ENCODE measurements around the gene HDAC11. TPM values are rescaled to one million over a fixed set of nuclear protein-coding genes. Genes with fewer than 3 reads are reported as not detected.

Gene HDAC11
- total RNA-seq, 2 donors from 2014 or later = 3.7 TPM

GRCh38 chr3:13538520-13539291 is 58.6 kb downstream of the HDAC11 start:
- H3K36me3 Mint-ChIP-seq = peaks cover 6 to 7% of the 10 kb centered on the region in 2 donors

GRCh38 chr3:13539292-13539638 is 59.2 kb downstream of the HDAC11 start:
- H3K36me3 Mint-ChIP-seq = peaks cover 6 to 7% of the 10 kb centered on the region in 2 donors
- no peak for DNase-seq (ENCODE audit: low spot score in 2 of 2)
- peaks cover 0 to 19% of the 10 kb centered on the region in 2 donors for H3K9me3 Mint-ChIP-seq
- no peak for ATAC-seq
- no peak overlapping the region for H3K27ac Mint-ChIP-seq

More at GRCh38 chr3:13538520-13539291, 58.6 kb downstream of the HDAC11 start:
- no peak overlapping the region for H3K27ac Mint-ChIP-seq
- H3K9me3 Mint-ChIP-seq = peaks cover 0 to 18% of the 10 kb centered on the region in 2 donors
- DNase-seq (ENCODE audit: low spot score in 2 of 2) (no peak), ATAC-seq (no peak)

GRCh38 chr3:13539671-13540070 is 59.6 kb downstream of the HDAC11 start:
- H3K9me3 Mint-ChIP-seq = peaks cover 0 to 19% of the 10 kb centered on the region in 2 donors
- H3K27ac Mint-ChIP-seq = no peak overlapping the region
- ATAC-seq (no peak), DNase-seq (ENCODE audit: low spot score in 2 of 2) (no peak)
- H3K36me3 Mint-ChIP-seq = peaks cover 6 to 7% of the 10 kb centered on the region in 2 donors

GRCh38 chr3:13540297-13540995 is 60.3 kb downstream of the HDAC11 start:
- H3K36me3 Mint-ChIP-seq = peaks cover 6 to 7% of the 10 kb centered on the region in 2 donors
- peaks cover 0 to 19% of the 10 kb centered on the region in 2 donors for H3K9me3 Mint-ChIP-seq
- ATAC-seq (no peak), DNase-seq (ENCODE audit: low spot score in 2 of 2) (no peak)
- H3K27ac Mint-ChIP-seq = no peak overlapping the region

- H3K36me3 Mint-ChIP-seq = peaks cover 3 to 7% of the 10 kb centered on the region in 2 donors
- no peak for DNase-seq (ENCODE audit: low spot score in 2 of 2)
- ATAC-seq = no peak
- H3K27ac Mint-ChIP-seq = no peak overlapping the region
- peaks cover 0 to 19% of the 10 kb centered on the region in 2 donors for H3K9me3 Mint-ChIP-seq
Observed at GRCh38 chr3:13541691-13542090, 61.6 kb downstream of the HDAC11 start.

- Mint-ChIP-seq H3K9me3 (peaks cover 0 to 18% of the 10 kb centered on the region in 2 donors), H3K36me3 (peaks cover 0 to 7% of the 10 kb centered on the region in 2 donors), H3K27ac (no peak overlapping the region)
- no peak for ATAC-seq
- no peak for DNase-seq (ENCODE audit: low spot score in 2 of 2)
Observed at GRCh38 chr3:13542142-13542541, 62.0 kb downstream of the HDAC11 start.

GRCh38 chr3:13543253-13543652 is 63.1 kb downstream of the HDAC11 start:
- Mint-ChIP-seq H3K27ac (no peak overlapping the region), H3K9me3 (peaks cover 0 to 15% of the 10 kb centered on the region in 2 donors), H3K36me3 (peaks cover 0 to 7% of the 10 kb centered on the region in 2 donors)
- ATAC-seq = no peak
- no peak for DNase-seq (ENCODE audit: low spot score in 2 of 2)

GRCh38 chr3:13544293-13544831 is 64.3 kb downstream of the HDAC11 start:
- Mint-ChIP-seq H3K36me3 (peaks cover 0 to 7% of the 10 kb centered on the region in 2 donors), H3K9me3 (peaks cover 0 to 15% of the 10 kb centered on the region in 2 donors), H3K27ac (peak overlapping the region in 1 of 2 donors; percentile 57)
- DNase-seq (ENCODE audit: low spot score in 2 of 2) (peak; percentile 65 to 72), ATAC-seq (peak; percentile 96 to 97)

GRCh38 chr3:13544951-13545651 is 65.0 kb downstream of the HDAC11 start:
- H3K9me3 Mint-ChIP-seq = peaks cover 0 to 15% of the 10 kb centered on the region in 2 donors
- H3K36me3 Mint-ChIP-seq = peaks cover 5 to 7% of the 10 kb centered on the region in 2 donors
- DNase-seq (ENCODE audit: low spot score in 2 of 2) (no peak), ATAC-seq (no peak)
- peak overlapping the region in 1 of 2 donors; percentile 57 for H3K27ac Mint-ChIP-seq

GRCh38 chr3:13545952-13546454 is 65.9 kb downstream of the HDAC11 start:
- ATAC-seq = no peak
- H3K27ac Mint-ChIP-seq = no peak overlapping the region
- H3K36me3 Mint-ChIP-seq = peaks cover 2 to 5% of the 10 kb centered on the region in 2 donors

GRCh38 chr3:13546667-13547171 is 66.6 kb downstream of the HDAC11 start:
- DNase-seq (ENCODE audit: low spot score in 2 of 2) = no peak
- H3K27ac Mint-ChIP-seq = no peak overlapping the region
- H3K36me3 Mint-ChIP-seq = peaks cover 0 to 5% of the 10 kb centered on the region in 2 donors
- no peak for ATAC-seq
- peaks cover 0 to 9% of the 10 kb centered on the region in 2 donors for H3K9me3 Mint-ChIP-seq

More at GRCh38 chr3:13545952-13546454, 65.9 kb downstream of the HDAC11 start:
- peaks cover 0 to 11% of the 10 kb centered on the region in 2 donors for H3K9me3 Mint-ChIP-seq
- no peak for DNase-seq (ENCODE audit: low spot score in 2 of 2)

GRCh38 chr3:13547591-13548371 is 67.7 kb downstream of the HDAC11 start:
- Mint-ChIP-seq H3K36me3 (peaks cover 0 to 5% of the 10 kb centered on the region in 2 donors), H3K9me3 (peaks cover 0 to 4% of the 10 kb centered on the region in 2 donors)
- no peak for ATAC-seq

GRCh38 chr3:13548696-13549622 is 68.9 kb downstream of the HDAC11 start, which contains the start of gene FBLN2:
Gene FBLN2, plus strand, starts transcription at chr3:13549125. Its CDS starts 21,231 bp downstream, at chr3:13570356.
- DNase-seq (ENCODE audit: low spot score in 2 of 2) (peak in 1 of 2 donors; percentile 23), ATAC-seq (peak in 1 of 2 donors; percentile 39)
- peaks cover 0 to 5% of the 10 kb centered on the region in 2 donors for H3K36me3 Mint-ChIP-seq
- H3K27ac Mint-ChIP-seq = no peak within 1 kb of the TSS
- no peaks in the 10 kb centered on the region for H3K9me3 Mint-ChIP-seq

More at GRCh38 chr3:13547591-13548371, 67.7 kb downstream of the HDAC11 start:
- H3K27ac Mint-ChIP-seq = no peak overlapping the region
- DNase-seq (ENCODE audit: low spot score in 2 of 2) = no peak

- Mint-ChIP-seq H3K36me3 (peaks cover 0 to 5% of the 10 kb centered on the region in 2 donors), H3K9me3 (no peaks in the 10 kb centered on the region), H3K27ac (no peak overlapping the region)
- no peak for DNase-seq (ENCODE audit: low spot score in 2 of 2)
- ATAC-seq = no peak
Observed at GRCh38 chr3:13549623-13550422, 69.7 kb downstream of the HDAC11 start.
